Esophagus squamous epithelium (tissue), 4 donors: ENCODE results near the gene KCNH6.

ENCODE experiments used
- POLR2A ChIP-seq, 4 donors: fragments of 450-650 bp; IDR thresholded peaks; one replicate each; pipeline ENCODE4 v1.6.1; 2017; ENCODE audit warnings: antibody characterized with exemption in 4 of 4, mild to moderate bottlenecking in 4 of 4, moderate library complexity in 3 of 4
- TF ChIP-seq, protein P1 (sequence below), 6 experiments: fragments of 450-650 bp in 4 of 6; fragments of 200-600 bp in 2 of 6; sonication (generic) in 2 of 6; IDR thresholded peaks; one replicate each; pipeline ENCODE4 v1.5.1; 2016 to 2019; ENCODE audit warnings: antibody characterized with exemption in 6 of 6, mild to moderate bottlenecking in 4 of 6, moderate library complexity in 4 of 6

DNA sequence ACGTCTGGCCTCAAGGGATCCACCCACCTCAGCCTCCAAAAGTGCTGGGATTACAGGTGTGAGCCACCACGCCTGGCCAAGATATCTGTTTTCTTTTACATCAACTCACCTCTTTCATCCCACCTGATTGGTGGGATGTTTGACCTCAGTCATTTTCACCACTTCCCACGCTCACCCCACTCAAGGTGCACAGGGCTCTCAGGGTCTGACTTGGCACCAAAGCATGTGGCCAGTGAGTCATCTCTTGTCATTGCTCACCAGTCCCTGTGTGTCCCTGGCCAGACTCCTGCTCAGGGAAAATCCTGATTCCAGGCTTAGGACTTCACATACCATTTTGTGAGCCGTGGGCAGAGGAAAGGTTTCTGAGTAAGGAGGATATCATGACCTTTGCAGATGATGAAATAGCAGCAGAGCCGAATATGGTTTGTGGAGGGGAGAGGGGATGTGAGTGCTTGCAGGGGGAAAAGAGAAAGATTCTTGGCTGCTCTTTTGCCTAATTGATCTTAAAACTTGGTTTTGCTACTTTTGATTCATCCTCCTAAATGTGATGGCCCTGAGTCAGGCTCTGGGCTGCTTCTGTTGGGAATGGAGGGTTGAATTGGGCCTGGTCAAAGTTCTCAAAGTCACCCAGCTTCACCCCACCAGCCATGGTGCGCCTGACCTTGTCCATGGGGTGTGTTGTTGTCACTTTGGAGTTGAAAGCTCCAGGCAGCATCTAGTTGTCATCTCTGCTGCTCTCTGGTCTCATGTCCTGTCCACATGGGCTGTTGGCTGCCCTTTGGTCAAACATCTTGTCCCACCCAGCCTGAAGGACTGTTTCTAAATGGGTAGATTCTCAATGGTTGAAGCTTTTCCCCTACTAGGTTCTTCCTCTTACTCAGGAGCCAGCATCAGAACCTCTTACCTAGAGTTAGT lies 6.0 kb upstream of the KCNH6 start:
- TF ChIP-seq, protein P1, sequence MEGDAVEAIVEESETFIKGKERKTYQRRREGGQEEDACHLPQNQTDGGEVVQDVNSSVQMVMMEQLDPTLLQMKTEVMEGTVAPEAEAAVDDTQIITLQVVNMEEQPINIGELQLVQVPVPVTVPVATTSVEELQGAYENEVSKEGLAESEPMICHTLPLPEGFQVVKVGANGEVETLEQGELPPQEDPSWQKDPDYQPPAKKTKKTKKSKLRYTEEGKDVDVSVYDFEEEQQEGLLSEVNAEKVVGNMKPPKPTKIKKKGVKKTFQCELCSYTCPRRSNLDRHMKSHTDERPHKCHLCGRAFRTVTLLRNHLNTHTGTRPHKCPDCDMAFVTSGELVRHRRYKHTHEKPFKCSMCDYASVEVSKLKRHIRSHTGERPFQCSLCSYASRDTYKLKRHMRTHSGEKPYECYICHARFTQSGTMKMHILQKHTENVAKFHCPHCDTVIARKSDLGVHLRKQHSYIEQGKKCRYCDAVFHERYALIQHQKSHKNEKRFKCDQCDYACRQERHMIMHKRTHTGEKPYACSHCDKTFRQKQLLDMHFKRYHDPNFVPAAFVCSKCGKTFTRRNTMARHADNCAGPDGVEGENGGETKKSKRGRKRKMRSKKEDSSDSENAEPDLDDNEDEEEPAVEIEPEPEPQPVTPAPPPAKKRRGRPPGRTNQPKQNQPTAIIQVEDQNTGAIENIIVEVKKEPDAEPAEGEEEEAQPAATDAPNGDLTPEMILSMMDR (IDR thresholded peaks at IDR 0.05), result no peak
- no peak for TF ChIP-seq POLR2A (IDR thresholded peaks at IDR 0.05)
